ENCODE measurements around the gene DNASE1L2. TPM values are rescaled to one million over a fixed set of nuclear protein-coding genes. Genes with fewer than 3 reads are reported as not detected.

Gene DNASE1L2
- polyA plus RNA-seq, 3 donors: 1.1 TPM; not detected in 2

DNA sequence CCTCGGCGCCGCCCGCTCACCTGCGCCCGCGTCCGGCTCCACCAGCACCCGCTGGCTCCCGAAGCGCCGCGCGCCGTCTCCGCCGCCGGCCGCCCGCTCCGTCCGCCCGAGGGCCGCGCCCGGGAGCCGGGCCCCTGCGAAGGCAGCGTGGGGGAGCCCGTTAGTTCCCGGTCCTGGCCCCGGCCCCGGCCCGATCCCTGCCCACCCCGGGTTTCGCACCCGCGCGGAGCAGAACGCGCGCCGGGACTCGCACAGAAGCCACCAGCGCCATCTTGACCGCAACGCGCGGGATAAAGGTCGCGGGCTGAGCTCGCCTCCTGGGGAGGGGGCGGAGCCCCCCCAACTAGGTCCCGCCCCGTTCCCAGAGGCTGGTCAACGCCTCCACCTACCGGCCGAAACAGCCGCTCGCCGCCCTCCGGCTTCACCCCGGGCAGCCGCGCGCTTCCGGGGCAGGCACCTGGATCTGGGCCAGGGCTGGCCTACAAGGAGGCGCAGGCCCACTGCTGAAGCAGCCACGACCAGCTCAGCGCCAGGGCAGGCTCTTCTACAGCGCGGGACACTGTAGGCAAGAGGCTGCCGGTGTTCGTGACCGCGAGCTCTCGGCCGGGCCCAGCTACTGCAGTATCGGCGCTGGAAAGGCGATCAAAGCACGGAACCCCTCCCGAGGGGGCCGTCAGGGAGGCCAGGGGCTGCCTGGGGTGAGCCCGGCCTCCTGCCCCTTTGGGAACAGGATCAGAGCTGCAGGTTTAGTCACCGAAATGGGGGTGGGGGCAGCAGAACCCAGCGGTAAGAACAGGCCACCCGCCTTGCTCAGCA is 15.3 kb downstream of the DNASE1L2 start, which contains the start of gene ECI1:
Gene ECI1 (minus strand): TSS at position 292 of the 816 bp plus-strand sequence. CDS start 21 bp downstream, at position 271.
- peaks cover 18% of the 10 kb centered on the region for H3K79me2 ChIP-seq (ENCODE audit: insufficient read depth, low read length)
- H3K27me3 Mint-ChIP-seq (ENCODE audit: low read depth in 3 of 3): peaks cover 0 to 1% (median 0%) of the 10 kb centered on the region in 3 donors

DNA sequence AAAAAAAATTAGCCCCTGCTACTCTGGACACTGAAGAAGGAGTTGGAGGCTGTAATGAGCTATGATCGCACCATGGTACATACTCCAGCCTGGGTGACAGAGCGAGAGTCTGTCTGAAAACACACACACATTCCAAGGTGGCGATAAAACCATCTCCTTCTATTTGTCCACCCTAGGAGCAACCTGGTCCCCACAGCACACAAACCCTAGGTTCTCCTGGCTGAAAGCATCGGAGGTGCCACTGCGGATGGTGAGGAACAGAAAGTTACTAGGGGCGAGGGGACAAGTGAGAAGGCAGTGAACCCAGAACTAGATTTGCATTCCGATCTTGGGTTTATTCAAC is 16.5 kb downstream of the DNASE1L2 start:
- peaks cover 19 to 20% of the 10 kb centered on the region in 2 donors for H3K4me1 ChIP-seq (ENCODE audit: control insufficient read depth in 1 of 2, insufficient read depth in 2 of 2, low read length in 2 of 2)
- peak overlapping the region in 5 of 7 donors; percentile 24 to 77 (median 61) for H3K27ac Mint-ChIP-seq
- H3K27ac ChIP-seq (ENCODE audit: low read depth in 1 of 2, low read length in 2 of 2): no peak overlapping the region
- no peak overlapping the region for H3K4me2 ChIP-seq (replicated peaks; ENCODE audit: extremely low read depth, low read length, poor library complexity, severe bottlenecking)
- TF ChIP-seq, protein P1, sequence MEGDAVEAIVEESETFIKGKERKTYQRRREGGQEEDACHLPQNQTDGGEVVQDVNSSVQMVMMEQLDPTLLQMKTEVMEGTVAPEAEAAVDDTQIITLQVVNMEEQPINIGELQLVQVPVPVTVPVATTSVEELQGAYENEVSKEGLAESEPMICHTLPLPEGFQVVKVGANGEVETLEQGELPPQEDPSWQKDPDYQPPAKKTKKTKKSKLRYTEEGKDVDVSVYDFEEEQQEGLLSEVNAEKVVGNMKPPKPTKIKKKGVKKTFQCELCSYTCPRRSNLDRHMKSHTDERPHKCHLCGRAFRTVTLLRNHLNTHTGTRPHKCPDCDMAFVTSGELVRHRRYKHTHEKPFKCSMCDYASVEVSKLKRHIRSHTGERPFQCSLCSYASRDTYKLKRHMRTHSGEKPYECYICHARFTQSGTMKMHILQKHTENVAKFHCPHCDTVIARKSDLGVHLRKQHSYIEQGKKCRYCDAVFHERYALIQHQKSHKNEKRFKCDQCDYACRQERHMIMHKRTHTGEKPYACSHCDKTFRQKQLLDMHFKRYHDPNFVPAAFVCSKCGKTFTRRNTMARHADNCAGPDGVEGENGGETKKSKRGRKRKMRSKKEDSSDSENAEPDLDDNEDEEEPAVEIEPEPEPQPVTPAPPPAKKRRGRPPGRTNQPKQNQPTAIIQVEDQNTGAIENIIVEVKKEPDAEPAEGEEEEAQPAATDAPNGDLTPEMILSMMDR (IDR thresholded peaks at IDR 0.05): no peak
- peaks cover 48 to 50% of the 10 kb centered on the region in 2 donors for H3K36me3 ChIP-seq (replicated peaks in 1 of 2; ENCODE audit: control insufficient read depth in 1 of 2, insufficient read depth in 2 of 2, low read length in 2 of 2)
- peaks cover 0 to 1% (median 0%) of the 10 kb centered on the region in 3 donors for H3K27me3 Mint-ChIP-seq (ENCODE audit: low read depth in 3 of 3)
- no peak overlapping the region for H3K9ac ChIP-seq (ENCODE audit: insufficient read depth, low read length, poor library complexity, severe bottlenecking)
- no peaks in the 10 kb centered on the region for H3K27me3 ChIP-seq (ENCODE audit: control insufficient read depth in 2 of 2, insufficient read depth in 2 of 2, low read length in 2 of 2)
- WGBS (ENCODE audit: insufficient coverage): no CpG with 5 or more reads among the region's 7 CpGs
- H3K36me3 Mint-ChIP-seq: peaks cover 41 to 62% of the 10 kb centered on the region in 2 donors
- no peak overlapping the region for H2AFZ ChIP-seq (ENCODE audit: insufficient read depth, low read depth, low read length, poor library complexity, severe bottlenecking)
- no peaks in the 10 kb centered on the region for H3K9me3 Mint-ChIP-seq
- H3K79me2 ChIP-seq (ENCODE audit: insufficient read depth, low read length): peaks cover 31% of the 10 kb centered on the region
- intact Hi-C loops (cut with micrococcal nuclease): loop anchor here in 1 of 2 donors (5.0 to 10.0 kb wide), 2 partner anchors 55 to 248 kb away; partner anchors contain the start of genes CASKIN1 and ZNF598
- H3K4me1 Mint-ChIP-seq: peaks cover 15% of the 10 kb centered on the region
- peaks cover 26% of the 10 kb centered on the region for H4K20me1 ChIP-seq (ENCODE audit: insufficient read depth, low read length)
- H3K9me3 ChIP-seq (replicated peaks in 1 of 2; ENCODE audit: control insufficient read depth in 1 of 2, insufficient read depth in 1 of 2, low read length in 2 of 2): no peaks in the 10 kb centered on the region
- no peak overlapping the region for H3K4me3 Mint-ChIP-seq
- no peak overlapping the region for H3K4me3 ChIP-seq (replicated peaks in 1 of 3; ENCODE audit: low read depth in 2 of 3, low read length in 3 of 3)
- DNase-seq: no peak

More for the DNA sequence above, 15.3 kb downstream of the DNASE1L2 start, which contains the start of gene ECI1:
- intact Hi-C loops (cut with micrococcal nuclease): loop anchor here in 1 of 2 donors (5.0 to 10.0 kb wide), 2 partner anchors 54 to 247 kb away; partner anchors contain the start of genes CASKIN1 and ZNF598
- Mint-ChIP-seq H3K27ac (peak within 1 kb of the TSS; percentile 78 to 92 (median 86)), H3K36me3 (peaks cover 33 to 56% of the 10 kb centered on the region in 2 donors), H3K4me1 (peaks cover 15% of the 10 kb centered on the region), H3K9me3 (no peaks in the 10 kb centered on the region), H3K4me3 (peak within 1 kb of the TSS; percentile 87 to 92)
- H4K20me1 ChIP-seq (ENCODE audit: insufficient read depth, low read length): peaks cover 13% of the 10 kb centered on the region
- H3K27ac ChIP-seq (ENCODE audit: low read depth in 1 of 2, low read length in 2 of 2): peak within 1 kb of the TSS; percentile 71 to 75
- WGBS (ENCODE audit: insufficient coverage): 2% methylated on average over 88 of the region's 88 CpGs
- peak within 1 kb of the TSS; percentile 77 for H3K4me2 ChIP-seq (replicated peaks; ENCODE audit: extremely low read depth, low read length, poor library complexity, severe bottlenecking)
- H2AFZ ChIP-seq (ENCODE audit: insufficient read depth, low read depth, low read length, poor library complexity, severe bottlenecking): peak within 1 kb of the TSS; percentile 81
- peak within 1 kb of the TSS; percentile 62 to 85 (median 68) for H3K4me3 ChIP-seq (replicated peaks in 1 of 3; ENCODE audit: low read depth in 2 of 3, low read length in 3 of 3)
- peak; percentile 91 to 93 (median 92) for DNase-seq
- peaks cover 38 to 40% of the 10 kb centered on the region in 2 donors for H3K36me3 ChIP-seq (replicated peaks in 1 of 2; ENCODE audit: control insufficient read depth in 1 of 2, insufficient read depth in 2 of 2, low read length in 2 of 2)
- no peaks in the 10 kb centered on the region for H3K9me3 ChIP-seq (replicated peaks in 1 of 2; ENCODE audit: control insufficient read depth in 1 of 2, insufficient read depth in 1 of 2, low read length in 2 of 2)
- H3K4me1 ChIP-seq (ENCODE audit: control insufficient read depth in 1 of 2, insufficient read depth in 2 of 2, low read length in 2 of 2): peaks cover 19 to 20% of the 10 kb centered on the region in 2 donors
- H3K27me3 ChIP-seq (ENCODE audit: control insufficient read depth in 2 of 2, insufficient read depth in 2 of 2, low read length in 2 of 2): no peaks in the 10 kb centered on the region
- TF ChIP-seq, protein P1 (IDR thresholded peaks at IDR 0.05): peak; percentile 67
- H3K9ac ChIP-seq (ENCODE audit: insufficient read depth, low read length, poor library complexity, severe bottlenecking): peak within 1 kb of the TSS; percentile 69
